GM19372 (cell line): ENCODE data around the gene TESPA1.
"Not testable (repeated sequence)": the region's sequence is repeated elsewhere in the genome, so short reads cannot be mapped to it uniquely, and the experiment has no call there.

Experiments used
- ATAC-seq: cut with Tn5 transposase; IDR thresholded peaks from one replicate; pipeline ENCODE4 v1.9.1; 2021; ENCODE audit warnings: mild to moderate bottlenecking, low read depth, moderate library complexity; ENCODE audit not compliant: unreplicated experiment

The TESPA1 gene

GRCh38 chr12:54987611-54988231 is 3.2 kb upstream of the TESPA1 start:
- no peak for ATAC-seq

DNA sequence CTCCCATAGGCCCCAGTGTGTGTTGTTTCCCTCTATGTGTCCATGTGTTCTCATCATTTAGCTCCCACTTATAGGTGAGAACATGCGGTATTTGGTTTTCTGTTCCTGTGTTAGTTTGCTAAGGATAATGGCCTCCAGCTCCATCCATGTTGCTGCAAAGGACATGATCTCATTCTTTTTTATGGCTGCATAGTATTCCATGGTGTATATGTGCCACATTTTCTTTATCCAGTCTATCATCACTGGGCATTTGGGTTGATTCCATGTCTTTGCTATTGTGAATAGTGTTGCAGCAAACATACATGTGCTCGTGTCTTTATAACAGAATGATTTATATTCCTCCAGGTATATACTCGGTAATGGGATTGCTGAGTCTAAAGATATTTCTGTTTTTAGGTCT is 2.2 kb upstream of the TESPA1 start:
- ATAC-seq, result not testable (repeated sequence)

DNA sequence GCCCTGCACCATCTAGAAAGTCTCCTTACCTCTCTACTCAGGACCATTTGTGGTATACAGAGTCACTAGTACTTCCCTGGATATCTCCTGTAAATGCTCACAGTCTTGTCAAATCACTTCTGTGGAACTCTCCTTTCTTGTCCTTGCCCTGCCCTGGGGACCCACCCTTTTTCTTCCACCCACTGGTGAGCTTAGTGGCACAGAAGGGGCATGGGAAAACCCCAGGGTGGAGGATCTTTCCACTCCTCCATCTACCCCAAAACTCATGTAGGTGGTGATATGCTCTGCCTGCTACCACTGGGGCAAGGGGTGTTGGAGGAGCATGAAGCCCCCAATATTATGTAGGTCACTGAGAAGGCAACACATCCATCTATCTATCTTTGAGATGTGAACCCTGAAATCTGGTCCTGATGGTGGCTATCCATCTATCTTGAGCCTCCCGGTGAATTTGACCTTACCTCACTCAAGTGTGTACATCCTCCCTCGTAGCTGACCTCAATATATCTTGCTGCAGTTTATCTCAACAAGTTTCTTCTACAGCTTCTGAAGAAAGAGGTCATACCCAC is 943 bp downstream of the TESPA1 start:
- ATAC-seq, result no peak

GRCh38 chr12:54981796-54982195 is 2.8 kb downstream of the TESPA1 start:
- peak; percentile 34 for ATAC-seq

- no peak for ATAC-seq
Measured at GRCh38 chr12:54980341-54980740, 4.2 kb downstream of the TESPA1 start.

GRCh38 chr12:54977857-54978256 is 6.7 kb downstream of the TESPA1 start:
- no peak for ATAC-seq

DNA sequence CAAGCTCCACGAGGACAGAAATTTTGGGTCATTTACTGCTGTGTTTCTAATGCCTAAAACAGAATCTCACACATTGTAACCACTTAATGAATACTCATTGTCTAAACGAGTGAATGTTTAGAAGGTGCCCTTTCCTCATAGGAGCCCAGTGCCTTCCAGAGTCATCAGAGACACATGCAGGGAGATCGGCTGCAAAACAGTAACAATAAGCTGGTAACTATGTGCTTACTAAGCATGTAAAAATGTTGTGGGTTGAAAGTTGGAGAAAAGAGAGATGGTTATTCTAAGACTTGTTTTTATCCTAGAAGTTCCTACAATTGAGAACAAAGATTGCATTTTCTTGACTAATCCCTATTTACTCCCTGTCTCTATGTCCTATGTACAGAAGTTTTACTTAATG is 7.4 kb downstream of the TESPA1 start:
- ATAC-seq, result no peak

GRCh38 chr12:54975875-54976274 is 8.7 kb downstream of the TESPA1 start:
- no peak for ATAC-seq

DNA sequence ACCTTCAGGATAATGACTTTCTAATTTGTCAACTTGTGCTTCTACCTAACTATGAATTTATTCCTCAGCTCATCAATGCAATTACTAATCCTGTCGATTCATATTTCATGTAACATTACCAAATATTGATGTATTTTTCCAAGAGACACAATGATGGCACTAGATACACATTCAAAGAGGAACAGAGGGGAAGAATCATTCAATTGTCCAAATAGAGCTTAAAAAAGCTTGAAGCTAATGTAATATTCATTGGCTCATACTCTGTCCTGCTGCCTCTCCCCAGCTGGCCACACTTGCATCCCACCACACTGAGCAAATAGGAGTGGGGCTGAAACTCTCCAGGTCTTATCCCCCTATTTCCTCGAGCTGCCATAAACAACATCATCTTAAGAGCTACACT is 9.3 kb downstream of the TESPA1 start:
- ATAC-seq, result no peak

- no peak for ATAC-seq
Measured at GRCh38 chr12:54974279-54974678, 10.3 kb downstream of the TESPA1 start.

GRCh38 chr12:54973556-54973955 is 11.0 kb downstream of the TESPA1 start:
- no peak for ATAC-seq

GRCh38 chr12:54970741-54971140 is 13.8 kb downstream of the TESPA1 start:
- ATAC-seq, result no peak

GRCh38 chr12:54968181-54968730 is 16.3 kb downstream of the TESPA1 start:
- ATAC-seq, result no peak

- no peak for ATAC-seq
Measured at GRCh38 chr12:54967461-54967860, 17.1 kb downstream of the TESPA1 start.

- no peak for ATAC-seq
Measured at GRCh38 chr12:54961190-54961589, 23.4 kb downstream of the TESPA1 start.

GRCh38 chr12:54959291-54960018 is 25.1 kb downstream of the TESPA1 start:
- peak; percentile 60 for ATAC-seq

GRCh38 chr12:54958048-54958658 is 26.4 kb downstream of the TESPA1 start:
- ATAC-seq, result no peak

GRCh38 chr12:54956818-54957641 is 27.5 kb downstream of the TESPA1 start:
- no peak for ATAC-seq

DNA sequence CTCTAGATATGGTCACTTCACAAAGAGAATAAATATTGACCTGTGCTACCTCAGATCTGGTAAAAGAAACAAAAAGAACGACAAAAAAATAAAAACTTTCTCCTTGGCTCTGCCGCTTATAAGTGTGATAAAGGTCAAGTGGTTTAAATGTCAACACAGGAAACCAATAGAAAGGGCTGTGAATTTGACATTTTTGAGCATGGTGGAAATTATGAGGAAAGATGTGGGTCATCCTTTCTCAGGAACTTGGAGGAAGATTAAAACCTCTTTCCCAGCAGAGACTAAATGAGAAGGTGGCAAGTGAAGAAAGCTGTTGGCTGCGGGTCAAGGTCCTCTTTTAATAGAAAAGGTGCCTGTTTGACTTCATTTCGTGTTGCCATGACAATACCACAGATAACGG is 28.2 kb downstream of the TESPA1 start:
- ATAC-seq, result no peak

- no peak for ATAC-seq
Measured at GRCh38 chr12:54954801-54955200, 29.8 kb downstream of the TESPA1 start.
